SK-N-SH treated with all-trans-retinoic acid at 6 μM for 48 hours (cell line): ENCODE results near the gene NPC1L1.

Experiments
- ATAC-seq: fragments of 200-7000 bp; cut with Tn5 transposase; 3 replicates; pipeline ENCODE4 v1.9.1; 2020; ENCODE audit warnings: mild to moderate bottlenecking, moderate library complexity
- ARNTL ChIP-seq: fragments of 450-650 bp; formaldehyde crosslinking; IDR thresholded peaks from 2 replicates; pipeline ENCODE4 v1.5.0; 2020; ENCODE audit warnings: low read depth, mild to moderate bottlenecking, moderate library complexity, borderline replicate concordance
- BACH2 ChIP-seq: fragments of 250-450 bp; sonication (Bioruptor Pico); IDR thresholded peaks from 2 replicates; pipeline ENCODE4 v1.9.0; 2021; ENCODE audit warnings: mild to moderate bottlenecking, borderline replicate concordance
- CSDC2 ChIP-seq: fragments of 250-450 bp; sonication (Bioruptor Pico); IDR thresholded peaks from 2 replicates; pipeline ENCODE4 v1.5.0; 2020; ENCODE audit warnings: mild to moderate bottlenecking, moderate library complexity
- CSRNP3 ChIP-seq: fragments of 250-450 bp; sonication (Bioruptor Pico); IDR thresholded peaks from 2 replicates; pipeline ENCODE4 v1.5.1; 2021; ENCODE audit warnings: mild to moderate bottlenecking, moderate library complexity
- ESRRG ChIP-seq: fragments of 250-450 bp; sonication (Bioruptor Pico); IDR thresholded peaks from 2 replicates; pipeline ENCODE4 v1.6.1; 2021; ENCODE audit warnings: mild to moderate bottlenecking
- GLIS3 ChIP-seq: fragments of 250-450 bp; sonication (Bioruptor Pico); IDR thresholded peaks from 2 replicates; pipeline ENCODE4 v1.5.0; 2020; ENCODE audit warnings: mild to moderate bottlenecking, moderate library complexity
- OSR1 ChIP-seq: fragments of 250-450 bp; sonication (Bioruptor Pico); IDR thresholded peaks from 2 replicates; pipeline ENCODE4 v1.8.0; 2022; ENCODE audit warnings: moderate library complexity, mild to moderate bottlenecking, inconsistent platforms
- RARB ChIP-seq: fragments of 250-450 bp; sonication (Bioruptor Pico); IDR thresholded peaks from 2 replicates; pipeline ENCODE4 v1.8.0; 2021; ENCODE audit warnings: mild to moderate bottlenecking, moderate library complexity
- SNAI2 ChIP-seq: fragments of 250-450 bp; sonication (Bioruptor Pico); IDR thresholded peaks from 2 replicates; pipeline ENCODE4 v1.5.0; 2020; ENCODE audit warnings: mild to moderate bottlenecking, moderate library complexity
- TCF4 ChIP-seq: fragments of 250-450 bp; sonication (Bioruptor Pico); IDR thresholded peaks from 2 replicates; pipeline ENCODE4 v1.8.0; 2021; ENCODE audit warnings: mild to moderate bottlenecking, moderate library complexity, borderline replicate concordance
- ZC3H10 ChIP-seq: fragments of 250-450 bp; sonication (Bioruptor Pico); IDR thresholded peaks from 2 replicates; pipeline ENCODE4 v1.5.1; 2021; ENCODE audit warnings: mild to moderate bottlenecking, moderate library complexity
- ZFP3 ChIP-seq: fragments of 250-450 bp; sonication (Bioruptor Pico); IDR thresholded peaks from 2 replicates; pipeline ENCODE4 v1.5.0; 2020; ENCODE audit warnings: mild to moderate bottlenecking, moderate library complexity
- ZFP30 ChIP-seq: fragments of 450-650 bp; formaldehyde crosslinking; IDR thresholded peaks from 2 replicates; pipeline ENCODE4 v1.5.0; 2022; ENCODE audit warnings: mild to moderate bottlenecking, moderate library complexity
- ZNF565 ChIP-seq: fragments of 450-650 bp; formaldehyde crosslinking; conservative IDR thresholded peaks from 2 replicates; pipeline ENCODE4 v1.5.0; 2020; ENCODE audit warnings: low read depth, mild to moderate bottlenecking, moderate library complexity
- ZNF70 ChIP-seq: fragments of 450-650 bp; formaldehyde crosslinking; IDR thresholded peaks from 2 replicates; pipeline ENCODE4 v1.5.0; 2020; ENCODE audit warnings: mild to moderate bottlenecking, moderate library complexity
- ZNF8 ChIP-seq: fragments of 450-650 bp; formaldehyde crosslinking; IDR thresholded peaks from 2 replicates; pipeline ENCODE4 v1.5.0; 2020; ENCODE audit warnings: mild to moderate bottlenecking, moderate library complexity
- TF ChIP-seq, protein P1 (sequence below): fragments of 250-450 bp; sonication (Bioruptor Pico); IDR thresholded peaks from 2 replicates; pipeline ENCODE4 v1.8.0; 2021; ENCODE audit warnings: low read depth, mild to moderate bottlenecking, moderate library complexity, borderline replicate concordance
- TF ChIP-seq, protein P2 (sequence below): fragments of 250-450 bp; sonication (Bioruptor Pico); IDR thresholded peaks from 2 replicates; pipeline ENCODE4 v1.5.1; 2020; ENCODE audit warnings: low read depth, mild to moderate bottlenecking, moderate library complexity
- TF ChIP-seq, protein P3 (sequence below): fragments of 250-450 bp; sonication (Bioruptor Pico); IDR thresholded peaks from 2 replicates; pipeline ENCODE4 v1.8.0; 2020; ENCODE audit warnings: mild to moderate bottlenecking, moderate library complexity, borderline replicate concordance

The NPC1L1 gene

DNA sequence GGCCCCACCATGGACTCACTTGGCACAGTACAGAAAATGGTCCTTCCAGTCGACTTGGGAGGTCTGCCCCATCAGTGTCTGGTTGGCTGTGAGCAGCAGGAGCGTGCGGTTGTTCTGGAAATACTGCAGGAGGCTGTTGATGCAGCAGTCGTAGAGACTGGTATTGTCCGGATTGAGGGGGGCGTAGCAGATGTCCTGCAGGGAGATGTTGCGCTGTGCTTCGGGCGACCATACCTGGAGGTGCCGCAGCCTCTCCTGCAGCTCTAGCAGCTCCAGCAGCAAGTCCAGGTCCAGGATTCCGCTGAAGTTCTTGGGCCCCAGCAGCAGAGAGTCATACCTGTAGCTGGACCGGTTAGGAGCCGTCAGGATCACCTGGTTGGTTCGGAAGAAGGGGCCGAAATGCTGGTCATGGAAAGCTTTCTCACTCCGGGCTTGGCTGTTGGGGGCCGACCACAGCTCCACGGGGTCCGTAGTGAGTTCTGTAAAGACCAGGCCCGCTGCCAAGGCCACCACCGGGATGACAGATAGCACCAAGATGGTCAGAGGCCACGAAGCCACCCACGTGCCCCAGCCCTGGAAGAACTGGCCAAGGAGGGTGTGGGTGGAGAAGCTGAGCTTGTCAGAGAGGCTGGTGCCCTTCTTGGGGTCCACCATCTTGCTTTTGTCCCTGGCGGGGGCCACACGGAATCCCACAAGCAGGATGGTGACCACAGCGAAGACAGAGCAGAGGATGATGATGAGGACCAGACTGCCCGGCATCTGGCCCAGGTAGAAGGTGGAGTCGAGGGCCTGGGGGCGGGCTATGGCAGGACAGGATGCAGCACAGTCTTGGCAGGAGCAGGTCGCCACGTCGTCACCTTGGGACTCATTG is 2.1 kb downstream of the NPC1L1 start:
- TF ChIP-seq BACH2 (CRISPR knock-in tag) (no peak), CSDC2 (CRISPR knock-in tag) (no peak), ARNTL (CRISPR knock-in tag) (no peak), ZNF565 (CRISPR knock-in tag) (no peak), ZFP30 (CRISPR knock-in tag) (no peak), OSR1 (CRISPR knock-in tag) (no peak), SNAI2 (CRISPR knock-in tag) (no peak), ZNF70 (CRISPR knock-in tag) (no peak), ESRRG (CRISPR knock-in tag) (no peak), ZFP3 (no peak), ZNF8 (no peak)
- TF ChIP-seq, protein P1, sequence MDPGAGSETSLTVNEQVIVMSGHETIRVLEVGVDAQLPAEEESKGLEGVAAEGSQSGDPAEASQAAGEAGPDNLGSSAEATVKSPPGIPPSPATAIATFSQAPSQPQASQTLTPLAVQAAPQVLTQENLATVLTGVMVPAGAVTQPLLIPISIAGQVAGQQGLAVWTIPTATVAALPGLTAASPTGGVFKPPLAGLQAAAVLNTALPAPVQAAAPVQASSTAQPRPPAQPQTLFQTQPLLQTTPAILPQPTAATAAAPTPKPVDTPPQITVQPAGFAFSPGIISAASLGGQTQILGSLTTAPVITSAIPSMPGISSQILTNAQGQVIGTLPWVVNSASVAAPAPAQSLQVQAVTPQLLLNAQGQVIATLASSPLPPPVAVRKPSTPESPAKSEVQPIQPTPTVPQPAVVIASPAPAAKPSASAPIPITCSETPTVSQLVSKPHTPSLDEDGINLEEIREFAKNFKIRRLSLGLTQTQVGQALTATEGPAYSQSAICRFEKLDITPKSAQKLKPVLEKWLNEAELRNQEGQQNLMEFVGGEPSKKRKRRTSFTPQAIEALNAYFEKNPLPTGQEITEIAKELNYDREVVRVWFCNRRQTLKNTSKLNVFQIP (CRISPR knock-in tag) = no peak
- TF ChIP-seq, protein P2, sequence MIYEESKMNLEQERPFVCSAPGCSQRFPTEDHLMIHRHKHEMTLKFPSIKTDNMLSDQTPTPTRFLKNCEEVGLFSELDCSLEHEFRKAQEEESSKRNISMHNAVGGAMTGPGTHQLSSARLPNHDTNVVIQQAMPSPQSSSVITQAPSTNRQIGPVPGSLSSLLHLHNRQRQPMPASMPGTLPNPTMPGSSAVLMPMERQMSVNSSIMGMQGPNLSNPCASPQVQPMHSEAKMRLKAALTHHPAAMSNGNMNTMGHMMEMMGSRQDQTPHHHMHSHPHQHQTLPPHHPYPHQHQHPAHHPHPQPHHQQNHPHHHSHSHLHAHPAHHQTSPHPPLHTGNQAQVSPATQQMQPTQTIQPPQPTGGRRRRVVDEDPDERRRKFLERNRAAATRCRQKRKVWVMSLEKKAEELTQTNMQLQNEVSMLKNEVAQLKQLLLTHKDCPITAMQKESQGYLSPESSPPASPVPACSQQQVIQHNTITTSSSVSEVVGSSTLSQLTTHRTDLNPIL (CRISPR knock-in tag) = no peak
- no peak for ATAC-seq

GRCh38 chr7:44538093-44538797 is 2.9 kb downstream of the NPC1L1 start:
- no peak for ATAC-seq
- TF ChIP-seq ARNTL (CRISPR knock-in tag) = no peak
- no peak for TF ChIP-seq BACH2 (CRISPR knock-in tag)
- no peak for TF ChIP-seq ZNF8
- TF ChIP-seq SNAI2 (CRISPR knock-in tag) = no peak
- no peak for TF ChIP-seq ZFP30 (CRISPR knock-in tag)
- TF ChIP-seq CSDC2 (CRISPR knock-in tag) = no peak
- TF ChIP-seq CSRNP3 = no peak

GRCh38 chr7:44537442-44537841 is 3.7 kb downstream of the NPC1L1 start:
- ATAC-seq = no peak
- no peak for TF ChIP-seq GLIS3 (CRISPR knock-in tag)
- no peak for TF ChIP-seq ZC3H10 (CRISPR knock-in tag)
- TF ChIP-seq TCF4 (CRISPR knock-in tag) = no peak
- no peak for TF ChIP-seq ZNF8
- no peak for TF ChIP-seq RARB (CRISPR knock-in tag)
- TF ChIP-seq, protein P1 (CRISPR knock-in tag) = no peak
- TF ChIP-seq, protein P3, sequence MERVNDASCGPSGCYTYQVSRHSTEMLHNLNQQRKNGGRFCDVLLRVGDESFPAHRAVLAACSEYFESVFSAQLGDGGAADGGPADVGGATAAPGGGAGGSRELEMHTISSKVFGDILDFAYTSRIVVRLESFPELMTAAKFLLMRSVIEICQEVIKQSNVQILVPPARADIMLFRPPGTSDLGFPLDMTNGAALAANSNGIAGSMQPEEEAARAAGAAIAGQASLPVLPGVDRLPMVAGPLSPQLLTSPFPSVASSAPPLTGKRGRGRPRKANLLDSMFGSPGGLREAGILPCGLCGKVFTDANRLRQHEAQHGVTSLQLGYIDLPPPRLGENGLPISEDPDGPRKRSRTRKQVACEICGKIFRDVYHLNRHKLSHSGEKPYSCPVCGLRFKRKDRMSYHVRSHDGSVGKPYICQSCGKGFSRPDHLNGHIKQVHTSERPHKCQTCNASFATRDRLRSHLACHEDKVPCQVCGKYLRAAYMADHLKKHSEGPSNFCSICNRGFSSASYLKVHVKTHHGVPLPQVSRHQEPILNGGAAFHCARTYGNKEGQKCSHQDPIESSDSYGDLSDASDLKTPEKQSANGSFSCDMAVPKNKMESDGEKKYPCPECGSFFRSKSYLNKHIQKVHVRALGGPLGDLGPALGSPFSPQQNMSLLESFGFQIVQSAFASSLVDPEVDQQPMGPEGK (CRISPR knock-in tag) = no peak
- TF ChIP-seq ARNTL (CRISPR knock-in tag) = no peak
- TF ChIP-seq, protein P2 (CRISPR knock-in tag) = no peak
